Stomach smooth muscle (tissue), 2 donors: Measurements from ENCODE around the gene PARM1.
"Not testable (repeated sequence)": the region's sequence is repeated elsewhere in the genome, so short reads cannot be mapped to it uniquely, and the experiment has no call there.

Experiments
- H3K27ac ChIP-seq: one replicate; pipeline ENCODE4 v1.7.0; 2013; ENCODE audit warnings: mild to moderate bottlenecking, low read length, inconsistent platforms
- H3K27me3 ChIP-seq, 2 donors: one replicate each; pipeline ENCODE4 v1.7.0; 2013; ENCODE audit warnings: low read length in 2 of 2; ENCODE audit not compliant: insufficient read depth in 2 of 2, control insufficient read depth in 1 of 2
- H3K36me3 ChIP-seq, 2 donors: one replicate each; pipeline ENCODE4 v1.7.0; 2013; ENCODE audit warnings: low read length in 2 of 2; ENCODE audit not compliant: control insufficient read depth in 2 of 2, insufficient read depth in 2 of 2
- H3K4me1 ChIP-seq: one replicate; pipeline ENCODE4 v1.7.0; 2013; ENCODE audit warnings: low read length; ENCODE audit not compliant: control insufficient read depth, insufficient read depth
- H3K4me3 ChIP-seq, 2 donors: one replicate each; pipeline ENCODE4 v1.7.0; 2013; ENCODE audit warnings: low read length in 2 of 2
- H3K9ac ChIP-seq, 2 donors: one replicate each; pipeline ENCODE4 v1.7.0; 2013; ENCODE audit warnings: low read length in 2 of 2, mild to moderate bottlenecking in 1 of 2
- H3K9me3 ChIP-seq, 2 donors: one replicate each; pipeline ENCODE4 v1.7.0; 2013; ENCODE audit warnings: low read length in 2 of 2; ENCODE audit not compliant: control insufficient read depth in 2 of 2
- donor health status: healthy.
- donor health status: Pancreatic carcinoma.

Gene PARM1

GRCh38 chr4:74982546-74983252, 49.8 kb downstream of the PARM1 start:
- no peaks in the 10 kb centered on the region for H3K27me3 ChIP-seq
- no peak overlapping the region for H3K27ac ChIP-seq
- no peak overlapping the region for H3K9ac ChIP-seq
- H3K9me3 ChIP-seq: no peaks in the 10 kb centered on the region
- H3K4me3 ChIP-seq: no peak overlapping the region
- H3K4me1 ChIP-seq: no peaks in the 10 kb centered on the region
- no peaks in the 10 kb centered on the region for H3K36me3 ChIP-seq

GRCh38 chr4:74983253-74983635, 50.3 kb downstream of the PARM1 start:
- no peak overlapping the region for H3K27ac ChIP-seq
- H3K9ac ChIP-seq: no peak overlapping the region
- H3K9me3 ChIP-seq: no peaks in the 10 kb centered on the region
- H3K4me3 ChIP-seq: no peak overlapping the region
- no peaks in the 10 kb centered on the region for H3K36me3 ChIP-seq
- no peaks in the 10 kb centered on the region for H3K27me3 ChIP-seq
- no peaks in the 10 kb centered on the region for H3K4me1 ChIP-seq

GRCh38 chr4:74990276-74990875, 57.5 kb downstream of the PARM1 start:
- Histone ChIP-seq H3K9ac (no peak overlapping the region), H3K4me3 (no peak overlapping the region), H3K27me3 (no peaks in the 10 kb centered on the region), H3K27ac (no peak overlapping the region), H3K4me1 (no peaks in the 10 kb centered on the region), H3K9me3 (no peaks in the 10 kb centered on the region), H3K36me3 (no peaks in the 10 kb centered on the region)

GRCh38 chr4:74994436-74994835, 61.5 kb downstream of the PARM1 start:
- H3K4me3 ChIP-seq, H3K36me3 ChIP-seq, H3K9me3 ChIP-seq, H3K4me1 ChIP-seq, H3K27ac ChIP-seq, H3K27me3 ChIP-seq, H3K9ac ChIP-seq: not testable (repeated sequence)

- Histone ChIP-seq H3K4me3 (no peak overlapping the region), H3K27ac (no peak overlapping the region), H3K4me1 (no peaks in the 10 kb centered on the region), H3K9ac (no peak overlapping the region), H3K9me3 (no peaks in the 10 kb centered on the region), H3K27me3 (no peaks in the 10 kb centered on the region), H3K36me3 (no peaks in the 10 kb centered on the region)
Measured at GRCh38 chr4:74996996-74997395, 64.1 kb downstream of the PARM1 start.

GRCh38 chr4:74997948-74998729, 65.2 kb downstream of the PARM1 start:
- Histone ChIP-seq H3K27me3 (no peaks in the 10 kb centered on the region), H3K9ac (no peak overlapping the region), H3K36me3 (no peaks in the 10 kb centered on the region), H3K27ac (no peak overlapping the region), H3K4me3 (no peak overlapping the region), H3K4me1 (no peaks in the 10 kb centered on the region), H3K9me3 (no peaks in the 10 kb centered on the region)

- Histone ChIP-seq H3K27me3 (no peaks in the 10 kb centered on the region), H3K36me3 (no peaks in the 10 kb centered on the region), H3K9me3 (no peaks in the 10 kb centered on the region), H3K4me1 (no peaks in the 10 kb centered on the region), H3K4me3 (no peak overlapping the region), H3K27ac (no peak overlapping the region), H3K9ac (no peak overlapping the region)
Measured at GRCh38 chr4:74999714-75000309, 66.9 kb downstream of the PARM1 start.

- Histone ChIP-seq H3K9me3 (no peaks in the 10 kb centered on the region), H3K4me3 (no peak overlapping the region), H3K27me3 (no peaks in the 10 kb centered on the region), H3K9ac (no peak overlapping the region), H3K4me1 (no peaks in the 10 kb centered on the region), H3K27ac (no peak overlapping the region), H3K36me3 (no peaks in the 10 kb centered on the region)
Measured at GRCh38 chr4:75001871-75002270, 69.0 kb downstream of the PARM1 start.

GRCh38 chr4:75002381-75002780, 69.5 kb downstream of the PARM1 start:
- H3K9ac ChIP-seq: no peak overlapping the region
- peaks cover 0 to 3% of the 10 kb centered on the region in 2 donors for H3K9me3 ChIP-seq
- H3K4me1 ChIP-seq: no peaks in the 10 kb centered on the region
- H3K27ac ChIP-seq: no peak overlapping the region
- H3K4me3 ChIP-seq: no peak overlapping the region
- no peaks in the 10 kb centered on the region for H3K36me3 ChIP-seq
- no peaks in the 10 kb centered on the region for H3K27me3 ChIP-seq

- Histone ChIP-seq H3K9me3 (peaks cover 0 to 7% of the 10 kb centered on the region in 2 donors), H3K4me1 (no peaks in the 10 kb centered on the region), H3K9ac (no peak overlapping the region), H3K27ac (no peak overlapping the region), H3K4me3 (no peak overlapping the region), H3K27me3 (no peaks in the 10 kb centered on the region), H3K36me3 (no peaks in the 10 kb centered on the region)
Measured at GRCh38 chr4:75003979-75004378, 71.1 kb downstream of the PARM1 start.
